Lower leg skin (tissue), 3 donors: Measurements from ENCODE around the gene SKOR1.

Experiments
- POLR2A ChIP-seq, 2 donors: fragments of 450-650 bp; IDR thresholded peaks; one replicate each; pipeline ENCODE4 v1.6.1; 2016 to 2017; ENCODE audit warnings: antibody characterized with exemption in 2 of 2, mild to moderate bottlenecking in 1 of 2, moderate library complexity in 1 of 2
- TF ChIP-seq, protein P1 (sequence below), 3 donors: fragments of 450-650 bp; IDR thresholded peaks; one replicate each; pipeline ENCODE4 v1.5.1; 2016; ENCODE audit warnings: antibody characterized with exemption in 3 of 3, mild to moderate bottlenecking in 3 of 3, moderate library complexity in 2 of 3

DNA sequence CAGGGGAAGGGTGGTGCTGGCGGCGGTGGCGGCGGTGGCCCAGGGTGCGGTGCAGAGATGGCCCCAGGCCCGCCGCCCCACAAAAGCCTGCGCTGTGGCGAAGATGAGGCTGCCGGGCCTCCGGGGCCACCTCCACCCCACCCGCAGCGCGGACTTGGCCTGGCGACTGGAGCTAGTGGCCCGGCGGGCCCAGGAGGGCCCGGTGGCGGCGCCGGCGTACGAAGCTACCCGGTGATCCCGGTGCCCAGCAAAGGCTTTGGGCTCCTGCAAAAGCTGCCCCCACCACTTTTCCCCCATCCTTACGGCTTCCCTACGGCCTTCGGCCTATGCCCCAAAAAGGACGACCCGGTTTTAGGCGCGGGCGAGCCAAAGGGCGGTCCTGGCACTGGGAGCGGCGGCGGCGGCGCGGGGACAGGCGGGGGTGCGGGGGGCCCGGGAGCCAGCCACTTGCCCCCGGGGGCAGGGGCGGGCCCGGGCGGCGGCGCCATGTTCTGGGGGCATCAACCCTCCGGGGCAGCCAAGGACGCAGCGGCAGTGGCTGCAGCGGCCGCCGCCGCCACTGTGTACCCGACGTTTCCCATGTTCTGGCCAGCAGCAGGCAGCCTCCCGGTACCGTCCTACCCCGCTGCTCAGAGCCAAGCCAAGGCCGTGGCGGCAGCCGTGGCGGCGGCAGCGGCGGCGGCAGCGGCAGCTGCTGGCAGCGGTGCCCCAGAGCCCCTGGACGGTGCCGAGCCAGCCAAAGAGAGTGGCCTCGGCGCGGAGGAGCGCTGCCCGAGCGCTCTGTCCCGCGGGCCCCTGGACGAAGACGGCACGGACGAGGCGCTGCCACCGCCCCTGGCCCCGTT is 1.6 kb downstream of the SKOR1 start:
- no peak for TF ChIP-seq POLR2A (IDR thresholded peaks at IDR 0.05)
- TF ChIP-seq, protein P1, sequence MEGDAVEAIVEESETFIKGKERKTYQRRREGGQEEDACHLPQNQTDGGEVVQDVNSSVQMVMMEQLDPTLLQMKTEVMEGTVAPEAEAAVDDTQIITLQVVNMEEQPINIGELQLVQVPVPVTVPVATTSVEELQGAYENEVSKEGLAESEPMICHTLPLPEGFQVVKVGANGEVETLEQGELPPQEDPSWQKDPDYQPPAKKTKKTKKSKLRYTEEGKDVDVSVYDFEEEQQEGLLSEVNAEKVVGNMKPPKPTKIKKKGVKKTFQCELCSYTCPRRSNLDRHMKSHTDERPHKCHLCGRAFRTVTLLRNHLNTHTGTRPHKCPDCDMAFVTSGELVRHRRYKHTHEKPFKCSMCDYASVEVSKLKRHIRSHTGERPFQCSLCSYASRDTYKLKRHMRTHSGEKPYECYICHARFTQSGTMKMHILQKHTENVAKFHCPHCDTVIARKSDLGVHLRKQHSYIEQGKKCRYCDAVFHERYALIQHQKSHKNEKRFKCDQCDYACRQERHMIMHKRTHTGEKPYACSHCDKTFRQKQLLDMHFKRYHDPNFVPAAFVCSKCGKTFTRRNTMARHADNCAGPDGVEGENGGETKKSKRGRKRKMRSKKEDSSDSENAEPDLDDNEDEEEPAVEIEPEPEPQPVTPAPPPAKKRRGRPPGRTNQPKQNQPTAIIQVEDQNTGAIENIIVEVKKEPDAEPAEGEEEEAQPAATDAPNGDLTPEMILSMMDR (IDR thresholded peaks at IDR 0.05): no peak
